Measurements from ENCODE around the gene ESD.
A peak's percentile ranks its signal among the peaks of the same experiment; 100 is the strongest.
"Not testable (repeated sequence)": the region's sequence is repeated elsewhere in the genome, so short reads cannot be mapped to it uniquely, and the experiment has no call there.

ESD gene

GRCh38 chr13:46771693-46772092, 25.3 kb downstream of the ESD start:
- no peak for TF ChIP-seq CTCF (IDR thresholded peaks at IDR 0.05; ENCODE audit: low read depth, low read length)
- DNase-seq (ENCODE audit: extremely low read depth, low read depth), result no peak

GRCh38 chr13:46769925-46770324, 27.0 kb downstream of the ESD start:
- not testable (repeated sequence) for DNase-seq (ENCODE audit: extremely low read depth, low read depth)

GRCh38 chr13:46761866-46762265, 35.1 kb downstream of the ESD start:
- no peak for TF ChIP-seq CTCF (IDR thresholded peaks at IDR 0.05; ENCODE audit: low read depth, low read length)
- DNase-seq (ENCODE audit: extremely low read depth, low read depth), result no peak

- DNase-seq (ENCODE audit: extremely low read depth, low read depth), result no peak
- no peak for TF ChIP-seq CTCF (IDR thresholded peaks at IDR 0.05; ENCODE audit: low read depth, low read length)
These were observed 35.8 kb downstream of the ESD start for GRCh38 chr13:46761174-46761573.

DNA sequence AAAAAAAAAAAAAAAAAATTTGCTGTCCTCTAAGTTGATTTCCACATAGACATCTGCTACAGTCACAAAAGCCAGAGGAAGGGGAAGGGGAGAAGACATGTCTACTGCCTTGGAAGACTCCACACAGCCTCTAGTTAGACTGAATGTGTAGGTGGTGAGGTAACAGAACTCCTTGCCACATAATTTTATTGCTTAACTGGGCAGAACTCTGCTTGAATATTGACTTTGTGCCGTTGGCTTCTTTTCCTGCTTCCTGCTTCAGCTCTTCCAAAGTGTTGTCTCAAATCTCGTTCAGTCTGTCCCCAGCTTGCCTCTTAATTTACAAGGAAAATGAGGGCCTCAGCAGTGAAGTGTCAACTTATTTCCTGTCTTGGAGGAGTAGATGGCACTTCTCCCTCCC, 37.1 kb downstream of the ESD start:
- no peak for DNase-seq (ENCODE audit: extremely low read depth, low read depth)
- TF ChIP-seq CTCF (IDR thresholded peaks at IDR 0.05; ENCODE audit: low read depth, low read length), result no peak

GRCh38 chr13:46757640-46758039, 39.3 kb downstream of the ESD start:
- no peak for DNase-seq (ENCODE audit: extremely low read depth, low read depth)
- no peak for TF ChIP-seq CTCF (IDR thresholded peaks at IDR 0.05; ENCODE audit: low read depth, low read length)

GRCh38 chr13:46756977-46757376, 40.0 kb downstream of the ESD start:
- DNase-seq (ENCODE audit: extremely low read depth, low read depth), result peak; percentile 19
- TF ChIP-seq CTCF (IDR thresholded peaks at IDR 0.05; ENCODE audit: low read depth, low read length), result no peak

- not testable (repeated sequence) for DNase-seq (ENCODE audit: extremely low read depth, low read depth)
These were observed 41.5 kb downstream of the ESD start for GRCh38 chr13:46755508-46755907.

DNA sequence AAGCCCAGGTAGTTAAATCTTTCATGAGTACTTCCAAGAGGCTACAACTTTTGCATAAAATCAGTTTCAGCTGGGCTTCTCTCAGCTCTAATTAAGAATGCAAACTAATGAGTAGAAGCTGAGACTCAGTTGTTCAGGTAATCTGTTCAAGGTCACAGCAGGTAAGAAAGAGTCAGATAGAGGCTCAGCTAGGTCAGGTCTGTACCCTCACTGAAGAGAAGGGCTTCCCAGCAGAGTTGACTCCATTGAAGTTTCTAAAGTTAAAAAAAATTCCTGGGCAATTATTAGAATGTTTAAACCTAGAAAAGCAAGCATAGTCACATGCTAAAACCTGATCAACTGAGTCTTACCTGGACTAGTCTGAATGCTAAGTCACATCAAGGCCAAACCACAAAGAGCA, 42.1 kb downstream of the ESD start:
- no peak for TF ChIP-seq CTCF (IDR thresholded peaks at IDR 0.05; ENCODE audit: low read depth, low read length)
- DNase-seq (ENCODE audit: extremely low read depth, low read depth), result no peak
